ENCODE measurements around the gene EVL. TPM values are rescaled to one million over a fixed set of nuclear protein-coding genes. Genes with fewer than 3 reads are reported as not detected.

EVL gene
- polyA plus RNA-seq, 4 donors: 109 to 184 (median 136) TPM

DNA sequence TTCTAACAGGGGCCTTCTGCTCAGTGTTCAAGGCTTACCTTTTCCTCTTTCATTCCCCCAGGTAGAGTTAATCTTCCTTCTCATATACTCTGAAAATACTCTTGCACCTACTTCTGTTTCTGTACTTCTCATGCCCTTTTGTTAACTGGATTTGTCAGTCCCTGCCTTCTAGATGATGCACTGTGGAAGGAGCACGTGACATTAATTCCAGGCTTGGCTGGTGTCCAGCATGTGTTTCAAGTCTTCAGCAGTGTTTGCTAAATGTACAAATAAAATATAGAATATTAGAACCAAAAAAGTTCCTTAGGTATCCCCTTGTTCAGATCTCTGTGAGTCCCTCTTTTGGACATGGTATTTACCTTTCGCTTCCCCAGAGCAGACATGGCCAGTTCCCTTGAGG lies 27.9 kb upstream of the EVL start:
- DNase-seq (ENCODE audit: low read depth in 4 of 4, low spot score in 3 of 4): no peak

GRCh38 chr14:100038065-100038464 lies 27.2 kb upstream of the EVL start:
- DNase-seq (ENCODE audit: low read depth in 4 of 4, low spot score in 3 of 4): no peak

DNA sequence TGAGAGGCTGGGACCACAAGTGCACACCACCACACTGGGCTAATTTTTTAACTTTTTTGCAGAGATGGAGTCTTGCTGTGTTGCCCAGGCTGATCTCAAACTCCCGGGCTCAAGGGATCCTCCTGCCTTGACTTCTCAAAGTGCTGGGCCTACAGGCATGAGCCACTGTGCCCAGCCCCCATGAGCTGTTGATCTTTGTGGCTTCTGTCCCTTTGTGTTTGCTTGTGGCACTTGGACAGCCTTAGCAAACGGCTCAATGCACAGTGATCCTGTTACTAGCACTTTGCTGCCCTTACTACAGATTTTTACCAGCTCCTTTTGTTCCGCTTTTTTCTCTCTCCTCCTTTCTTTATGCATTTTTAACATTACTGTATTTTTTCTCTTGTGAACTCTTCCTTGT lies 25.3 kb upstream of the EVL start:
- no peak for DNase-seq (ENCODE audit: low read depth in 4 of 4, low spot score in 3 of 4)

- DNase-seq (ENCODE audit: low read depth in 4 of 4, low spot score in 3 of 4): no peak
Measured at GRCh38 chr14:100041271-100041670, 24.0 kb upstream of the EVL start.

DNA sequence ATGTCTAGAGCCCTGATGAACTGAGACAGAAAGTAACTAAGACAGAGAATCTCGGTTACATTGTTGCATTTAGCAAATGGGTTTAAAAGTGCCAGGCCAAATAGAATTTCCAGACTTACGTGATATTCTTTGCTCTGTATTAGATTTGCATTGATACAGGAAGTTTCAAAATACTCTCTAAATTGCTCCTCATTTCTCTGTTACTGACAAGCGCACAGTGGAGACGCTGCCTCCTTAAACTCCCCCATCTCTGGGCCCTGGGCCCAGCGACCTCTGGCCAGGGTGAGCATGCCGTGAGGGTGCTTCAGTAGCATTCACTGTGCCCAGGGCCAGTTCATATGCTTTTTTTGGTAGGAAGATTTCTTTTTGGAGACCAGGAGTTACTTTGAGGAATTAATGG lies 22.9 kb upstream of the EVL start:
- no peak for DNase-seq (ENCODE audit: low read depth in 4 of 4, low spot score in 3 of 4)

GRCh38 chr14:100045642-100046344 lies 19.4 kb upstream of the EVL start:
- DNase-seq (ENCODE audit: low read depth in 4 of 4, low spot score in 3 of 4): no peak

DNA sequence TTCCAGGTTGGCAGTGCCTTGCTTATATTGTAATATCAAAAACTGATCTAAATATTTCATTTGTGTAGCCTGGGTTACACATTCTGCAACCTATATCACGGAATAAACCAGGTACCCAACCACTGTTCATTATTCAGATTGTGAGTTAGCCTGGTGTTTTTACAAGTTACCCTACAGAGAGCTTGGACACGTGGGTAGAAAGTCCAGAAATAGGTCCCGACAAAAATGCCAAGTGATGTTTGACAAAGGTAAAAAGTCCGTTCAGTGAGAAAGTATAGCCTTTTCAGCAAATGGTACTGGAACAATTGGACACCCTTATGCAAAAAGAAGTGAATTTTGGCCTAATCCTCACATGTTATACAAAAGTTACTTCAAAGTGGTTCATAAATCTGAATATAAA lies 17.6 kb upstream of the EVL start:
- DNase-seq (ENCODE audit: low read depth in 4 of 4, low spot score in 3 of 4): no peak

DNA sequence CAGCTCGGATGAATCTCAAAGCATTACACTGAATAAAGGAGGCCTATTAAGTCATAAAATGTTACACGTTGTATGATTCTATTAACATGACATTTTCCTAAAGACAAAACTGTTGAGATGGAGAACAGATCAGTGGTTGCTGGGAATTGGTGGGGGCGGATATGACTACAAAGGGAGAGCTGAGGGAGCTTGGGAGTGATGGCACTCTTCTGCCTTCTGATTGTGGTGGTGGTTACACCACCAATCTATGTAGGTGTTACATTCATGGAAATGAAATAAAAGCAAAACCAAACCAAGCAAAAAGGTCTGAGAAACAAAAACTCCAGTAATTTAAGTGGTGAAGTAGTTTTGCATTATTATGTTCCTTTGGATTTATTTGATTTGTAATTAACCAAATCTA lies 16.4 kb upstream of the EVL start:
- no peak for DNase-seq (ENCODE audit: low read depth in 4 of 4, low spot score in 3 of 4)

DNA sequence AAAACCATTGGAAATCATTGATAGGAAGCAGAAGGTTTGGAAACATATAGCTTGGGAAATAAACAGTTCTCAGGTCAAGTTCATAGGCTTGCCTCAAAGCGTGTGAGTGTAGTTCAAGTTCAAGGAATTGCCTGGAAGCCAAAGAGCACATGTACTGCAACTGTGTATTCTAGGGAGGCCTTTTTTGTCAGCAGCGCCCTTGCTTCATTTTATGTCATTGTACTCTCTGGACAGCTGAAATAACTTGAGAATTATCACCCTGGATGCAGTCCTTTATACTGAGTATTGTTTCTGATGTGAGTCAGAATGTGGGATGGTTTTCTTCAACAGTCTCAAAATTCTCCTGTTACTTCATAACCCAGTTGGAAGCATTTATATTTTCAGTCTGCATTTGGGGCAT lies 16.0 kb upstream of the EVL start:
- no peak for DNase-seq (ENCODE audit: low read depth in 4 of 4, low spot score in 3 of 4)

DNA sequence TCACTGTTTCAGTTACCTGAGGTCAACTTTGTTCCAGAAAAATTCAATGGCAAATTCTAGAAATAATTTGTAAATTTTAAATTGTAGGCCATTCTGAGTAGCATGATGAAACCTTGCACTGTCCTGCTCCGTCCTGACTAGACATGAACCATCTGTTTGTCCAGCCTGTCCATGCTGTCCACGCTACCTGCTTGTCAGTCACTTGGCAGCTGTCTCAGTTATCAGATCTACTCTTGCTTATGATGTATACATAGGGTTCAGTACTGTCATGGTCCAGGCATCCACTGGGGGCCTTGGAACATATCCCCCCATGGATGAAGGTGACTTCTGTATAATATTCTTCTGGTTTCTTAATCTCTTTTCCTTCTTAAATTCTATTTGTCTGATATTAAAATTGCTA lies 14.1 kb upstream of the EVL start:
- no peak for DNase-seq (ENCODE audit: low read depth in 4 of 4, low spot score in 3 of 4)

DNA sequence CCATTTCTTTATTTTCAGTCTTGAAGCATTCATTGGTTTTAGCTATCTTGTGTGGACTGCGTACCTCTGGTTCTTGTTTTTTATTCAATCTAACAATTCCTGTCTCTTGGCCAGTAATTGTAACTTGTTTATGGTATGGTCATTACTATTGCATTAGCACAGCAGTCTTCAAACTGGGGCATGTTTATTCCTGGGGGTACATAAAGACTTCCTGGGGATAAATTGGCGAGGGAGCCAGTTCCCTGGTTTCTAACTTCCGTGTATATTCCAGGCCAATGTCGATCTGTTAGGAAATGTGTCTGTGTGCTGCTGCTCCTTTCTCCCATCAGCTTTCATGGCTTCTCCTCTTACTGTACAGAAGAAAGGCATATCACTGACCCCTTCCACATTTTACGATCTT lies 13.7 kb upstream of the EVL start:
- no peak for DNase-seq (ENCODE audit: low read depth in 4 of 4, low spot score in 3 of 4)

DNA sequence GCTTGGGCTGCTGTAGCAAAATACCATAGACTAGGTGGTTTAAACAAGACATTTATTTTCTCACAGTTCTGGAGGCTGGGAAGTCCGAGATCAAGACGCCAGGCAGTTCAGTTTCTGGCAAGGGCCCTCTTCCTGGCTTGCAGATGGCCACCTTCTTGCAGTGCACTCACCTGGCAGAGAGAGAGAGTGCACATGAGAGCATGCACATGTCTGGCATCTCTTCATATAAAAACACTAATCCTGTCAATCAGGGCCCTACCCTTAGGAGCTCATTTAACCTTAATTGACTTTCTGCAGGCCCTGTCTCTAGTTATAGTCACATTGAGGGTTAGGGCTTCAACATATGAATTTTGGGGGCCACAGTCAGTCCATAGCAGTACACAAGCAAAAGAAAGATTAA lies 12.4 kb upstream of the EVL start:
- no peak for DNase-seq (ENCODE audit: low read depth in 4 of 4, low spot score in 3 of 4)

- no peak for DNase-seq (ENCODE audit: low read depth in 4 of 4, low spot score in 3 of 4)
Measured at GRCh38 chr14:100054316-100055075, 10.7 kb upstream of the EVL start.

DNA sequence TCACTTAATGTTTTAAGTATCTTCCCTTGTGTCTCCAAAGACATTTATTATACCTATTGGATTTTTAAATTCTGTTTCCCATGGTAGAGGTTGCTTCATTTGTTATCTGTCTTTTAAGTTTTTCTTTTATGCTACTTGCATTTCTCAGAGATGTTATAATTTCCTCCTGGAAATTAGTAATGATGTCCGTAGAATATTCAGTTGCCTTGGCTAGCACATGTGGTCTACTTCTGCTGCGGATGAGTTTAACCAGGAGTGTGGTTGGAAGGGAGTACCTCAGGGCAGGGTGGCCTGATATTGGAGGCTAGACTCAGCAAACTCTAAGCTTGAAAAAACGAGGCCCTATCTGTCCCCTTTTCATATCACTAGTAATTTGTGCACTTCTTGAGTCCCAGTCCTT lies 8.8 kb upstream of the EVL start:
- DNase-seq (ENCODE audit: low read depth in 4 of 4, low spot score in 3 of 4): no peak

DNA sequence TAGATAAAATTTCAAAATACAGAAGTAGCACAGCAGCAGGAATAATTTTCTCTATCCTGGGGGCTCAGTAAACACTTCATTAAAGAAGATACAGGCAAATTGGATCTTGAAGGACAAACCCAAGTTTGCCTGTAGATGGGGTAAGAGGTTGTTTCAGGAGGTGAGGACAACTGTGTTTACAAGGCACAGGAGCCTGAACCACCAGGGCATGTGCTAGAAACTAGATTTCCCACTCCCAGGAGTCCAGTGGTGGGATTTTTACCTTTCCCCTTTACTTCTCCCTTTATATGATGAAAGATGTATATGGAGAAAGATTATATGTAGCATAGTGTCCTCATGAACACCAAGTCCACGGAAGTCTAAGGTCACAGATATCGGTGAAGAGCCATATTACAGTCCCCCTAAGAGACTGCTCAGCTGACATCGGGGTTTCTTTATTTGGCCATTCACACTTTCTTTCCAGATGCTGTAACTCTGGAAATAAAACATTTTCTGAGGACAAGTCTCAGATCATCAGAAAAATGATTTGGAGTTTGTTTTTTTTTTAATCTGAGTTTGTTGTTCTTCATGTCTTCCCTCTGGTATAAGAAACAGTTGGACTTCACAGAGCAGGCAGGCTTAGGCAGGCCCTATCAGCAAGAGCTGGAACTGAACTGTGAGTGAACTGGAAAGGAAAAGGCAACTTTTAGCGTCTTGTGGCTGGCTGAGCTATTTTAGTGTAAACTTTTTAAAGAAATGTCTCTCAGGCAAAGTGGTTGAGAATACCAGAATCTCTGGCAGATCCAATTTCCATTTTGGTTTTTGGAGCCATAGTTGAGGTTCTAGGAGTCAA lies 8.0 kb upstream of the EVL start:
- no peak for DNase-seq (ENCODE audit: low read depth in 4 of 4, low spot score in 3 of 4)

DNA sequence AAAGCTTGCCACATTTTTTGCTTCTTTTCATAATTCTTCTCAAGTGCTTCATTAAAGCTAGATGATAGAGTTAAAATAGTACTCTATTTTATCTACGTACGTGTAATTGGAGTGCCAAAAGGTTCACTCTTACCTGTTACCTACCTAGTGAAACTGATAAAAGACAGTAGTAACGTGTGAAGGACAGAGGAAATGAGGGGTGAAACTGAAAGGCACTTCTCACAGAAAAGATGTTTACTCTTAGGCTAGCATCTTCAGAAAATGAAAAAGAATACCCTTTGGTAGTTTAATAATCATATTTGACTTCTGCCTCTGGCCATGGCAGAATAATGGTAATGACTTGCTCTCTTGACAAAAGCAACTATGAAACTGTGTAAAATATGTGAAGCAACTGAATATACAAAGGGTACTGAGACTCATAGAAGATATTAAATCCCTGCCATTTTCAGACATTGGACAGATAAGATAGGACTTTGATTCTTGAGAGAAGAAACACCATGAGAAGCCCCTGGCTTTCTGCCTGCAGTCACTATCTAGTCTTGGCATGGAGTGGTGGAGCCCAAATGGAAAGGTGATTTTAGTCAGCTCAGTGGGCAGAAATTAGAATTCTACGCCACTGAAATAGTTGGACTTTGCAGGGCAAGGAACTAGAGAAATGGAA lies 6.3 kb upstream of the EVL start:
- DNase-seq (ENCODE audit: low read depth in 4 of 4, low spot score in 3 of 4): no peak

- no peak for DNase-seq (ENCODE audit: low read depth in 4 of 4, low spot score in 3 of 4)
Measured at GRCh38 chr14:100059438-100059781, 5.8 kb upstream of the EVL start.

GRCh38 chr14:100060760-100061159 lies 4.5 kb upstream of the EVL start:
- no peak for DNase-seq (ENCODE audit: low read depth in 4 of 4, low spot score in 3 of 4)

GRCh38 chr14:100062590-100062989 lies 2.6 kb upstream of the EVL start:
- no peak for DNase-seq (ENCODE audit: low read depth in 4 of 4, low spot score in 3 of 4)

- no peak for DNase-seq (ENCODE audit: low read depth in 4 of 4, low spot score in 3 of 4)
Measured at GRCh38 chr14:100063314-100063941, 1.8 kb upstream of the EVL start.
